Measurements from ENCODE around the gene CDKL2.
"Not testable (repeated sequence)": the region's sequence is repeated elsewhere in the genome, so short reads cannot be mapped to it uniquely, and the experiment has no call there.

The CDKL2 gene

DNA sequence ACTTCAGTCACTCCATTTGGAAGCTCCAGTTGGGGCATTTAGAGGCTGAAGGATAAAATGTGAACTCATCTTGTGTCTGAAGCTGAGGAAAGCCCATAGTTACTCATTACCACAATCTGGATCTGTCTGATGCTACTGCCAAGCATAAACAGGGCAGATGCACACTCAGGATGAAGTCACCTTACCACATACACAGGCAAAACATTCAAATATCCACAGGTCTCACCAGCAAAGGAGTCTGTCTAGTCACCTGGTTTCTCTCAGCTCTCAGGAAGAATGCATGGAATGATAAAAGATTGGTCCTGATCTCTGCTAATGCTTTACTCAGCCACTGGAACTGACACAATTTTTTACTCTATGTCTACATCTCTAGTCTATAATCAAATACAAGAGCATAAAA lies 87.5 kb downstream of the CDKL2 start:
- Histone ChIP-seq H3K79me2 (ENCODE audit: insufficient read depth, low read length) (no peaks in the 10 kb centered on the region), H3K27ac (ENCODE audit: low read depth, low read length) (no peak overlapping the region), H3K4me2 (ENCODE audit: low read depth, low read length, poor library complexity, severe bottlenecking) (no peak overlapping the region), H3K27me3 (ENCODE audit: low read length) (no peaks in the 10 kb centered on the region), H2AFZ (ENCODE audit: low read depth, low read length, severe bottlenecking) (no peak overlapping the region), H3K9ac (ENCODE audit: low read length) (no peak overlapping the region), H3K9me2 (replicated peaks; ENCODE audit: insufficient read depth, low read length) (no peaks in the 10 kb centered on the region), H3K4me3 (ENCODE audit: insufficient read depth, low read length, poor library complexity, severe bottlenecking) (no peak overlapping the region), H3F3A (ENCODE audit: insufficient read depth) (no peaks in the 10 kb centered on the region), H3K36me3 (ENCODE audit: low read length) (no peaks in the 10 kb centered on the region), H3K9me3 (ENCODE audit: insufficient read depth, low read length) (no peaks in the 10 kb centered on the region), H4K20me1 (ENCODE audit: low read depth, low read length) (no peaks in the 10 kb centered on the region)
- no peak for TF ChIP-seq EZH2phosphoT487 (conservative IDR thresholded peaks at IDR 0.05; ENCODE audit: low read length)
- TF ChIP-seq, protein P1, sequence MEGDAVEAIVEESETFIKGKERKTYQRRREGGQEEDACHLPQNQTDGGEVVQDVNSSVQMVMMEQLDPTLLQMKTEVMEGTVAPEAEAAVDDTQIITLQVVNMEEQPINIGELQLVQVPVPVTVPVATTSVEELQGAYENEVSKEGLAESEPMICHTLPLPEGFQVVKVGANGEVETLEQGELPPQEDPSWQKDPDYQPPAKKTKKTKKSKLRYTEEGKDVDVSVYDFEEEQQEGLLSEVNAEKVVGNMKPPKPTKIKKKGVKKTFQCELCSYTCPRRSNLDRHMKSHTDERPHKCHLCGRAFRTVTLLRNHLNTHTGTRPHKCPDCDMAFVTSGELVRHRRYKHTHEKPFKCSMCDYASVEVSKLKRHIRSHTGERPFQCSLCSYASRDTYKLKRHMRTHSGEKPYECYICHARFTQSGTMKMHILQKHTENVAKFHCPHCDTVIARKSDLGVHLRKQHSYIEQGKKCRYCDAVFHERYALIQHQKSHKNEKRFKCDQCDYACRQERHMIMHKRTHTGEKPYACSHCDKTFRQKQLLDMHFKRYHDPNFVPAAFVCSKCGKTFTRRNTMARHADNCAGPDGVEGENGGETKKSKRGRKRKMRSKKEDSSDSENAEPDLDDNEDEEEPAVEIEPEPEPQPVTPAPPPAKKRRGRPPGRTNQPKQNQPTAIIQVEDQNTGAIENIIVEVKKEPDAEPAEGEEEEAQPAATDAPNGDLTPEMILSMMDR (IDR thresholded peaks at IDR 0.05; ENCODE audit: insufficient read depth, low read length, poor library complexity, severe bottlenecking): no peak

DNA sequence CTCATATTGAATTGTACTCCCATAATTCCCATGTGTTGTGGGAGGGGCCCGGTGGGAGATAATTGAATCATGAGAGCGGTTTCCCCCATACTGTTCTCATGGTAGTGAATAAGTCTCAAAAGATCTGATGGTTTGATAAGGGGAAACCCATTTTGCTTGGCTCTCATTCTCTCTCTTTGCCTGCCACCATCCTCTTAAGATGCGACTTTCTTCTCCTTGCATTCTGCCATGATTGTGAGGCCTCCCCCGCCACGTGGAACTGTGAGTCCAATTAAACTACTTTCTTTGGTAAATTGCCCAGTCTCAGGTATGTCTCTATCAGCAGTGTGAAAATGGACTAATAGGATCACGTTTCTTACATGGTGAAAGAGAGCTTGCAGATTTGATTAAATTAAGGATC lies 93.0 kb downstream of the CDKL2 start:
- H3K9me3 ChIP-seq (ENCODE audit: insufficient read depth, low read length); H3K4me3 ChIP-seq (ENCODE audit: insufficient read depth, low read length, poor library complexity, severe bottlenecking); H3K27me3 ChIP-seq (ENCODE audit: low read length); H3K9ac ChIP-seq (ENCODE audit: low read length); H4K20me1 ChIP-seq (ENCODE audit: low read depth, low read length); H3K36me3 ChIP-seq (ENCODE audit: low read length); H3K4me2 ChIP-seq (ENCODE audit: low read depth, low read length, poor library complexity, severe bottlenecking); H3K9me2 ChIP-seq (replicated peaks; ENCODE audit: insufficient read depth, low read length); H3F3A ChIP-seq (ENCODE audit: insufficient read depth); H2AFZ ChIP-seq (ENCODE audit: low read depth, low read length, severe bottlenecking); H3K27ac ChIP-seq (ENCODE audit: low read depth, low read length); H3K79me2 ChIP-seq (ENCODE audit: insufficient read depth, low read length): not testable (repeated sequence)

DNA sequence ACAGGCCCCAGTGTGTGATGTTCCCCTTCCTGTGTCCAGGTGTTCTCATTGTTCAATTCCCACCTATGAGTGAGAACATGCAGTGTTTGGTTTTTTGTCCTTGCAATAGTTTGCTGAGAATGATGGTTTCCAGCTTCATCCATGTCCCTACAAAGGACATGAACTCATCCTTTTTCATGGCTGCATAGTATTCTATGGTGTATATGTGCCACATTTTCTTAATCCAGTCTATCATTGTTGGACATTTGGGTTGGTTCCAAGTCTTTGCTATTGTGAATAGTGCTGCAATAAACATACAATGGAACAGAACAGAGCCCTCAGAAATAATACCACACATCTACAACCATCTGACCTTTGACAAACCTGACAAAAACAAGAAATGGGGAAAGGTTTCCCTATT lies 96.4 kb downstream of the CDKL2 start:
- not testable (repeated sequence) for H3K9ac ChIP-seq (ENCODE audit: low read length); H3K27ac ChIP-seq (ENCODE audit: low read depth, low read length); H3K36me3 ChIP-seq (ENCODE audit: low read length); H4K20me1 ChIP-seq (ENCODE audit: low read depth, low read length); H3K27me3 ChIP-seq (ENCODE audit: low read length); H3K4me2 ChIP-seq (ENCODE audit: low read depth, low read length, poor library complexity, severe bottlenecking); H3F3A ChIP-seq (ENCODE audit: insufficient read depth); H3K79me2 ChIP-seq (ENCODE audit: insufficient read depth, low read length); H3K9me3 ChIP-seq (ENCODE audit: insufficient read depth, low read length); H3K9me2 ChIP-seq (replicated peaks; ENCODE audit: insufficient read depth, low read length); H3K4me3 ChIP-seq (ENCODE audit: insufficient read depth, low read length, poor library complexity, severe bottlenecking); H2AFZ ChIP-seq (ENCODE audit: low read depth, low read length, severe bottlenecking)

DNA sequence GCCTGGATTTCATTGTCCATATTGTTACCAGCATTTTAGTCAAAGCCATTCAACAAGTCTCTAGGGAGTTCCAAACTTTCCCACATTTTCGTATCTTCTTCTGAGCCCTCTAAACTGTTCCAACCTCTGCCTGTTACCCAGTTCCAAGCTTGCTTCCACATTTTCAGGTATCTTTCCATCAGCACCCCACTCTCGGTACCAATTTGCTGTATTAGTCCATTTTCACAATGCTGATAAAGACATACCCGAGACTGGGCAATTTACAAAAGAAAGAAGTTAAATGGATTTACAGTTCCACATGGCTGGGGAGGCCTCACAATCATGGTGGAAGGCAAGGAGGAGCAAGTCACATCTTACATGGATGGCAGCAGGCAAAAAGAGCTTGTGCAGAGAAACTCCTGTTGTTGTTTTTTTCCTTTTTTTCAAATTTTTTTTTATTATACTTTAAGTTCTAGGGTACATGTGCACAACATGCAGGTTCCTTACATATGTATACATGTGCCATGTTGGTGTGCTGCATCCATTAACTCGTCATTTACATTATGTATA lies 96.9 kb downstream of the CDKL2 start:
- H3K9me2 ChIP-seq (replicated peaks; ENCODE audit: insufficient read depth, low read length); H3K79me2 ChIP-seq (ENCODE audit: insufficient read depth, low read length); H2AFZ ChIP-seq (ENCODE audit: low read depth, low read length, severe bottlenecking); H4K20me1 ChIP-seq (ENCODE audit: low read depth, low read length); H3K4me2 ChIP-seq (ENCODE audit: low read depth, low read length, poor library complexity, severe bottlenecking); H3K9me3 ChIP-seq (ENCODE audit: insufficient read depth, low read length); H3F3A ChIP-seq (ENCODE audit: insufficient read depth); H3K9ac ChIP-seq (ENCODE audit: low read length); H3K27me3 ChIP-seq (ENCODE audit: low read length); H3K4me3 ChIP-seq (ENCODE audit: insufficient read depth, low read length, poor library complexity, severe bottlenecking); H3K27ac ChIP-seq (ENCODE audit: low read depth, low read length); H3K36me3 ChIP-seq (ENCODE audit: low read length): not testable (repeated sequence)

DNA sequence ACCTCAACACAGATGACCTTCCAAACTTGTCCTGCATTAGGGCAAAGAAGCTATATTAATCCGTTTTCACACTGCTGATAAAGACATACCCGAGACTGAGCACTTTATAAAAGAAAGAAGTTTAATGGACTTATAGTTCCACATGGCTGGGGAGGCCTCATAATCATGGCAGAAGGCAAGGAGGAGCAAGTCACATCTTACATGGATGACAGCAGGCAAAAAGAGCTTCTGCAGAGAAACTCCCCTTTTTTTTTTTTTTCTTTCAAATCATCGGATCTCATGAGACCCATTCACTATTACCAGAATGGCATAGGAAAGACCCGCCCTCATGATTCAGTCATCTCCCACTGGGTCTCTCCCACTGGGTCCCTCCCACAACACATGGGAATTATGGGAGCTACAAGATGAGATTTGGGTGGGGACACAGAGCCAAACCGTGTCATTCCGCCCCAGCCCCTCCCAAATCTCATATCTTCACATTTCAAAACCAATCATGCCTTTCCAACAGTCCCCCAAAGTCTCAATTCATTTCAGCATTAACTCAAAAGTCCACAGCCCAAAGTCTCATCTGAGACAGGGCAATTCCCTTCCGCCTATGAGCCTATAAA lies 98.7 kb downstream of the CDKL2 start:
- H3K4me2 ChIP-seq (ENCODE audit: low read depth, low read length, poor library complexity, severe bottlenecking); H2AFZ ChIP-seq (ENCODE audit: low read depth, low read length, severe bottlenecking); H3K4me3 ChIP-seq (ENCODE audit: insufficient read depth, low read length, poor library complexity, severe bottlenecking); H3K27ac ChIP-seq (ENCODE audit: low read depth, low read length); H3K9ac ChIP-seq (ENCODE audit: low read length); H3K9me2 ChIP-seq (replicated peaks; ENCODE audit: insufficient read depth, low read length); H3K27me3 ChIP-seq (ENCODE audit: low read length); H4K20me1 ChIP-seq (ENCODE audit: low read depth, low read length); H3F3A ChIP-seq (ENCODE audit: insufficient read depth); H3K79me2 ChIP-seq (ENCODE audit: insufficient read depth, low read length); H3K9me3 ChIP-seq (ENCODE audit: insufficient read depth, low read length); H3K36me3 ChIP-seq (ENCODE audit: low read length): not testable (repeated sequence)
